HepG2 (cell line): ENCODE measurements around the gene SPAG8. TPM values are rescaled to one million over a fixed set of nuclear protein-coding genes. Genes with fewer than 3 reads are reported as not detected.

Experiments used
- ATAC-seq: fragments of 200-7000 bp; cut with Tn5 transposase; 3 replicates; pipeline ENCODE4 v1.9.1; 2020; ENCODE audit warnings: mild to moderate bottlenecking, moderate library complexity
- BruUV-seq: library from RNA; stranded (reverse); fragments of 400-500 nt; replicated peaks from 2 replicates; lab custom pipeline; 2021; lab: Mats Ljungman, UMichigan
- CTCF ChIA-PET: fragments of 300-600 bp; formaldehyde crosslinking; extraction: SDS; loops from one replicate; lab custom pipeline; 2021; ENCODE audit warnings: low total read pairs, inconsistent platforms, low intra/inter-chr PET ratio; lab: Yijun Ruan, JAX
- POLR2A ChIA-PET: fragments of 350-600 bp; sonication (Branson Sonifier 250); formaldehyde crosslinking; loops from one replicate; lab custom pipeline; 2020; ENCODE audit warnings: antibody characterized with exemption, inconsistent platforms; lab: Yijun Ruan, JAX
- DNase-seq: peaks from one replicate; pipeline ENCODE4 v3.0.0-alpha.2; 2015; ENCODE audit warnings: low spot score
- FAIRE-seq: peaks from 3 replicates; lab custom pipeline; 2011; peaks lifted over from hg19 to GRCh38; lab: Jason Lieb, UNC
- H2AFZ ChIP-seq: one replicate; pipeline ENCODE4 v1.6.1; 2011; ENCODE audit warnings: low read length, inconsistent platforms
- H3K27ac ChIP-seq: fragments of 300-600 bp; 3 replicates; pipeline ENCODE4 v1.8.0; 2011; ENCODE audit warnings: mixed run types, mild to moderate bottlenecking, mixed read lengths, low read length, inconsistent platforms; ENCODE audit not compliant: insufficient read depth; ENCODE audit errors: extremely low read length
- H3K27me3 ChIP-seq, 2 experiments: fragments of 200-600 bp in 1 of 2; 2 replicates in 1 of 2; 3 replicates in 1 of 2; pipeline versions ENCODE4 v1.6.0 to v1.8.0; 2011; ENCODE audit warnings: low read length in 2 of 2, mild to moderate bottlenecking in 2 of 2, moderate library complexity in 2 of 2, inconsistent platforms in 1 of 2; ENCODE audit not compliant: insufficient read depth in 2 of 2, control insufficient read depth in 1 of 2
- H3K36me3 ChIP-seq, 2 experiments: fragments of 200-600 bp in 1 of 2; replicated peaks in 1 of 2; 2 replicates in 1 of 2; 3 replicates in 1 of 2; pipeline versions ENCODE4 v1.5.1 to v1.8.0; 2011; ENCODE audit warnings: low read length in 2 of 2, inconsistent platforms in 1 of 2; ENCODE audit not compliant: insufficient read depth in 2 of 2, control insufficient read depth in 1 of 2
- H3K4me1 ChIP-seq: 2 replicates; pipeline ENCODE4 v1.5.1; 2012; ENCODE audit warnings: low read length, inconsistent platforms; ENCODE audit not compliant: insufficient read depth
- H3K4me2 ChIP-seq: 2 replicates; pipeline ENCODE4 v1.6.0; 2011; ENCODE audit warnings: low read depth, low read length, inconsistent platforms
- H3K4me3 ChIP-seq, 3 experiments: fragments of 200-600 bp in 1 of 3; sonication (generic), shearing (Covaris generic) in 1 of 3; replicated peaks in 1 of 3; 2 replicates each; pipeline ENCODE4 v1.5.1; 2011 to 2016; ENCODE audit warnings: low read length in 3 of 3, inconsistent platforms in 2 of 3, low read depth in 2 of 3, mild to moderate bottlenecking in 2 of 3, control low read depth in 1 of 3, mixed read lengths in 1 of 3; ENCODE audit not compliant: insufficient read depth in 1 of 3
- H3K79me2 ChIP-seq: one replicate; pipeline ENCODE4 v1.6.1; 2011; ENCODE audit warnings: low read length, inconsistent platforms; ENCODE audit not compliant: insufficient read depth
- H3K9ac ChIP-seq: 2 replicates; pipeline ENCODE4 v1.6.0; 2011; ENCODE audit warnings: mild to moderate bottlenecking, low read depth, low read length, inconsistent platforms; ENCODE audit not compliant: insufficient read depth
- H3K9me3 ChIP-seq: 2 replicates; pipeline ENCODE4 v1.5.1; 2012; ENCODE audit warnings: mild to moderate bottlenecking, low read length
- H4K20me1 ChIP-seq: 2 replicates; pipeline ENCODE4 v1.6.0; 2011; ENCODE audit warnings: inconsistent platforms, mild to moderate bottlenecking, low read length, moderate library complexity; ENCODE audit not compliant: insufficient read depth
- CHD2 ChIP-seq: IDR thresholded peaks from 2 replicates; pipeline ENCODE4 v1.6.1; 2011; ENCODE audit warnings: low read depth, low read length, improper control_type of control experiment
- E2F2 ChIP-seq: sonication (generic); formaldehyde crosslinking; IDR thresholded peaks from 2 replicates; pipeline ENCODE4 v1.4.0; 2020; ENCODE audit warnings: missing genetic modification reagents, borderline replicate concordance
- KMT2A ChIP-seq: sonication (generic); formaldehyde crosslinking; IDR thresholded peaks from 2 replicates; pipeline ENCODE4 v1.4.0; 2020; ENCODE audit warnings: missing genetic modification reagents
- NR2F2 ChIP-seq: IDR thresholded peaks from 2 replicates; pipeline ENCODE4 v1.6.1; 2012; ENCODE audit warnings: low read depth, inconsistent platforms, borderline replicate concordance
- PCBP2 ChIP-seq: fragments of 200-400 bp; formaldehyde crosslinking; optimal IDR thresholded peaks from 2 replicates; pipeline ENCODE3; 2018; ENCODE audit warnings: low read length, low read depth; ENCODE audit not compliant: poor library complexity, severe bottlenecking
- RBM39 ChIP-seq: fragments of 200-400 bp; formaldehyde crosslinking; IDR thresholded peaks from one replicate; pipeline ENCODE4 v1.6.1; 2018; ENCODE audit warnings: antibody characterized with exemption, mild to moderate bottlenecking, low read depth, low read length; ENCODE audit not compliant: poor library complexity, severe bottlenecking
- SRSF9 ChIP-seq: fragments of 200-400 bp; formaldehyde crosslinking; IDR thresholded peaks from 2 replicates; pipeline ENCODE4 v1.6.1; 2018; ENCODE audit warnings: borderline replicate concordance, mild to moderate bottlenecking, low read depth, low read length; ENCODE audit not compliant: insufficient read depth, poor library complexity, severe bottlenecking
- TBL1XR1 ChIP-seq: fragments of 150-350 bp; IDR thresholded peaks from 2 replicates; pipeline ENCODE4 v1.6.1; 2014; ENCODE audit warnings: borderline replicate concordance, low read length; ENCODE audit not compliant: partially characterized antibody
- ZFP36L1 ChIP-seq: sonication (generic); formaldehyde crosslinking; IDR thresholded peaks from 2 replicates; pipeline ENCODE4 v1.8.0; 2022; ENCODE audit warnings: mild to moderate bottlenecking, missing genetic modification reagents, moderate library complexity
- ZMAT3 ChIP-seq: sonication (generic); formaldehyde crosslinking; conservative IDR thresholded peaks from 2 replicates; pipeline ENCODE4 v1.7.0; 2021; ENCODE audit warnings: missing genetic modification reagents
- ZNF773 ChIP-seq: sonication (generic); formaldehyde crosslinking; IDR thresholded peaks from 2 replicates; pipeline ENCODE4 v1.4.0; 2020; ENCODE audit warnings: missing genetic modification reagents, borderline replicate concordance
- ZNF841 ChIP-seq: sonication (generic); formaldehyde crosslinking; IDR thresholded peaks from 2 replicates; pipeline ENCODE4 v1.8.1; 2023; ENCODE audit warnings: missing genetic modification reagents, borderline replicate concordance
- WGBS: methylation state at CpG from one replicate; pipeline ENCODE4 v1.1.6; 2017; ENCODE audit warnings: low lambda C conversion rate; 5-methylcytosine and 5-hydroxymethylcytosine counted together
- in situ Hi-C: cut with HindIII; loops from 2 replicates; pipeline ENCODE4 v1.10.0; 2017; ENCODE audit warnings: low pct_unique_long_range_greater_than_20kb; ENCODE audit not compliant: extremely low pct_ligation_motif_present
- intact Hi-C: fragments of 100-400 bp; cut with micrococcal nuclease; formaldehyde crosslinking; loops from one replicate; pipeline ENCODE4 v1.10.0; 2022; ENCODE audit not compliant: unreplicated experiment
- polyA plus RNA-seq, 8 experiments: library from polyadenylated mRNA; depleted of rRNA in 3 of 8; stranded (reverse) in 7 of 8; unstranded in 1 of 8; fragments of >200 nt; fragmentation: Illumina TruSeq in 4 of 8; extraction: Trizol in 4 of 8; gene quantifications; 2 replicates each; pipeline versions ENCODE4 v1.2.1 to v1.2.3, GENCODE V29; 2011 to 2016; ENCODE audit warnings: low read depth in 4 of 8, missing spikeins in 1 of 8, mixed read lengths in 1 of 8; ENCODE audit not compliant: insufficient read depth in 1 of 8
- total RNA-seq, 5 experiments: library from RNA; depleted of rRNA; stranded (reverse); fragments of >200 nt; fragmentation: Illumina TruSeq; extraction: Trizol; gene quantifications; 2 replicates each; pipeline ENCODE4 v1.2.3, GENCODE V29; 2016; ENCODE audit warnings: low read depth in 1 of 5
- TF ChIP-seq, protein P1 (sequence below): sonication (generic); formaldehyde crosslinking; IDR thresholded peaks from 2 replicates; pipeline ENCODE4 v1.4.0; 2020; ENCODE audit warnings: missing genetic modification reagents, borderline replicate concordance
- TF ChIP-seq, protein P2 (sequence below): sonication (generic); formaldehyde crosslinking; IDR thresholded peaks from 2 replicates; pipeline ENCODE4 v1.5.0; 2020; ENCODE audit warnings: missing genetic modification reagents

Gene SPAG8
- total and polyA plus RNA-seq, 2 of the 13 experiments (the other 11 are each of a cell fraction or from before 2014, with no cell fraction given): 0.18 to 0.27 TPM

DNA sequence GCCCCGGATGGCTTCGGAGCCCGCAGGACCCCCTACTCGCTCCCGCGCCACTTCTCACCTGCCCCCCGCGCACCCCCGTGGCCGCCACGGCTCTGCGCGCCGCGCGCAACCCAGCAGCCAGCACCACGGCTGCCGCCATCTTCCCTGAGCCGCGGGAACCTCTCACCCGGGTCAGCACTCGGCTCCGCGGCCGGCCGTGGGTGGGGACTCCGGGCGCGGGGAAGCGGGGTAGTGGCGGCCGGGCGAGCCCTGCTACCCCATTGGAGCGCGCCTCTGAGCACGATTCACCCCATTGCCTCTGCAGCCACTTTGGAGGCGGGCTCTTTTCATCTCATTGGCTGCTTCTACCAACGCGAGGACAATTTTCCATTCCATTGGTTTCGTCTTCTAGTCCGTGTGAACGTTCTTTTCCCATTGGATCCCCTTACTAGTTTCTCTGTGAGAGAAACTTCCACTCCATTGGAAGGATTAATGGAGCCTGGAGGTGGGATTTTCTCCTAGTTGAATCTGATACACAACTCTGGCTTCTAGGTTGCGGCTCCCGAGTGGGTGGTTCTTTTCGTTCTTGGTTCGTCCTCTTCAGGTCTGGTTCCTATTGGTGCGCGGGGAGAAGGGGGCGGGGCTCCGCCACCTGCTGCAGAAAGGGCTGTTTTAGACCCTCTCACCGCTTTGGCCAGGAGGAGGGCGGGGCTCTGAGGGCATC is 2.9 kb upstream of the SPAG8 start, which contains the start of gene HINT2 (continued):
- TF ChIP-seq ZMAT3 (CRISPR knock-in tag) (peak; percentile 74), ZNF773 (CRISPR knock-in tag) (0 out of 2 replicates have a peak, but pooled peaks have one; percentile 19), PCBP2 (no peak), KMT2A (no peak), ZNF841 (CRISPR knock-in tag) (no peak), NR2F2 (no peak), CHD2 (peak; percentile 48)

GRCh38 chr9:35814106-35814840 is 2.2 kb upstream of the SPAG8 start:
- peak overlapping the region; percentile 98 for H3K9ac ChIP-seq
- no peaks in the 10 kb centered on the region for H4K20me1 ChIP-seq
- no peaks in the 10 kb centered on the region for H3K27me3 ChIP-seq
- H3K4me1 ChIP-seq: peaks cover 44% of the 10 kb centered on the region
- H3K4me2 ChIP-seq: peak overlapping the region; percentile 77
- CTCF ChIA-PET: interaction anchor here (1.7 kb wide), 1 partner anchor 24 kb away, joined by 14 read pairs; no protein-coding TSS in a partner anchor
- 0 out of 5 replicates have a peak, but pooled peaks cover 0 to 4% of the 10 kb centered on the region in 2 experiments for H3K36me3 ChIP-seq
- peak overlapping the region; percentile 68 to 86 (median 86) for H3K4me3 ChIP-seq
- WGBS: under 1% methylated on average over 10 of the region's 29 CpGs
- in situ Hi-C loops (no loop called here), intact Hi-C loops (no loop called here)
- H3K9me3 ChIP-seq: no peaks in the 10 kb centered on the region
- H2AFZ ChIP-seq: no peak overlapping the region
- peaks cover 5% of the 10 kb centered on the region for H3K79me2 ChIP-seq
- TSS peak; percentile 85 for BruUV-seq
- peak; percentile 84 for DNase-seq
- POLR2A ChIA-PET: interaction anchor here (0.6 to 2.1 kb wide), 23 partner anchors 12 to 444 kb away, joined by 3 to 16 read pairs (median 3); partner anchors contain the start of genes CCDC107, CREB3, FAM221B and GBA2
- peak; percentile 98 for FAIRE-seq
- ATAC-seq: peak; percentile 53
- peak overlapping the region; percentile 99 for H3K27ac ChIP-seq
- TF ChIP-seq, protein P1, sequence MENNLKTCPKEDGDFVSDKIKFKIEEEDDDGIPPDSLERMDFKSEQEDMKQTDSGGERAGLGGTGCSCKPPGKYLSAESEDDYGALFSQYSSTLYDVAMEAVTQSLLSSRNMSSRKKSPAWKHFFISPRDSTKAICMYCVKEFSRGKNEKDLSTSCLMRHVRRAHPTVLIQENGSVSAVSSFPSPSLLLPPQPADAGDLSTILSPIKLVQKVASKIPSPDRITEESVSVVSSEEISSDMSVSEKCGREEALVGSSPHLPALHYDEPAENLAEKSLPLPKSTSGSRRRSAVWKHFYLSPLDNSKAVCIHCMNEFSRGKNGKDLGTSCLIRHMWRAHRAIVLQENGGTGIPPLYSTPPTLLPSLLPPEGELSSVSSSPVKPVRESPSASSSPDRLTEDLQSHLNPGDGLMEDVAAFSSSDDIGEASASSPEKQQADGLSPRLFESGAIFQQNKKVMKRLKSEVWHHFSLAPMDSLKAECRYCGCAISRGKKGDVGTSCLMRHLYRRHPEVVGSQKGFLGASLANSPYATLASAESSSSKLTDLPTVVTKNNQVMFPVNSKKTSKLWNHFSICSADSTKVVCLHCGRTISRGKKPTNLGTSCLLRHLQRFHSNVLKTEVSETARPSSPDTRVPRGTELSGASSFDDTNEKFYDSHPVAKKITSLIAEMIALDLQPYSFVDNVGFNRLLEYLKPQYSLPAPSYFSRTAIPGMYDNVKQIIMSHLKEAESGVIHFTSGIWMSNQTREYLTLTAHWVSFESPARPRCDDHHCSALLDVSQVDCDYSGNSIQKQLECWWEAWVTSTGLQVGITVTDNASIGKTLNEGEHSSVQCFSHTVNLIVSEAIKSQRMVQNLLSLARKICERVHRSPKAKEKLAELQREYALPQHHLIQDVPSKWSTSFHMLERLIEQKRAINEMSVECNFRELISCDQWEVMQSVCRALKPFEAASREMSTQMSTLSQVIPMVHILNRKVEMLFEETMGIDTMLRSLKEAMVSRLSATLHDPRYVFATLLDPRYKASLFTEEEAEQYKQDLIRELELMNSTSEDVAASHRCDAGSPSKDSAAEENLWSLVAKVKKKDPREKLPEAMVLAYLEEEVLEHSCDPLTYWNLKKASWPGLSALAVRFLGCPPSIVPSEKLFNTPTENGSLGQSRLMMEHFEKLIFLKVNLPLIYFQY (CRISPR knock-in tag): peak; percentile 58; the same call in 1 of the 2 replicates
- TF ChIP-seq RBM39 (no peak), TBL1XR1 (no peak), ZFP36L1 (CRISPR knock-in tag) (no peak; the same call in 1 of the 2 replicates), SRSF9 (no peak), E2F2 (no peak)
- TF ChIP-seq, protein P2, sequence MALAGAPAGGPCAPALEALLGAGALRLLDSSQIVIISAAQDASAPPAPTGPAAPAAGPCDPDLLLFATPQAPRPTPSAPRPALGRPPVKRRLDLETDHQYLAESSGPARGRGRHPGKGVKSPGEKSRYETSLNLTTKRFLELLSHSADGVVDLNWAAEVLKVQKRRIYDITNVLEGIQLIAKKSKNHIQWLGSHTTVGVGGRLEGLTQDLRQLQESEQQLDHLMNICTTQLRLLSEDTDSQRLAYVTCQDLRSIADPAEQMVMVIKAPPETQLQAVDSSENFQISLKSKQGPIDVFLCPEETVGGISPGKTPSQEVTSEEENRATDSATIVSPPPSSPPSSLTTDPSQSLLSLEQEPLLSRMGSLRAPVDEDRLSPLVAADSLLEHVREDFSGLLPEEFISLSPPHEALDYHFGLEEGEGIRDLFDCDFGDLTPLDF: no peak
